Fibroblast of pulmonary artery (primary cell): Measurements from ENCODE around the gene CCDC192.
"Not testable (repeated sequence)": the region's sequence is repeated elsewhere in the genome, so short reads cannot be mapped to it uniquely, and the experiment has no call there.

ENCODE experiments used
- DNase-seq: peaks from one replicate; pipeline ENCODE4 v3.0.0-alpha.2; 2010; ENCODE audit warnings: low read depth
- H3K4me3 ChIP-seq: replicated peaks from 2 replicates; pipeline ENCODE4 v1.5.1; 2011; ENCODE audit warnings: low read depth, mild to moderate bottlenecking, control low read depth, low read length, moderate library complexity
- CTCF ChIP-seq: IDR thresholded peaks from 2 replicates; pipeline ENCODE4 v1.5.1; 2011; ENCODE audit warnings: mild to moderate bottlenecking, control low read depth, low read length, inconsistent platforms; ENCODE audit errors: missing control alignments

Gene CCDC192

GRCh38 chr5:127839072-127839471 lies 135.9 kb downstream of the CCDC192 start:
- DNase-seq = no peak
- no peak for TF ChIP-seq CTCF
- no peak overlapping the region for H3K4me3 ChIP-seq

GRCh38 chr5:127839496-127840197 lies 136.5 kb downstream of the CCDC192 start:
- H3K4me3 ChIP-seq = no peak overlapping the region
- no peak for TF ChIP-seq CTCF
- peak; percentile 55 for DNase-seq

GRCh38 chr5:127840198-127840524 lies 137.0 kb downstream of the CCDC192 start:
- TF ChIP-seq CTCF = no peak
- H3K4me3 ChIP-seq = no peak overlapping the region
- peak; percentile 43 for DNase-seq

- DNase-seq = no peak
- no peak overlapping the region for H3K4me3 ChIP-seq
These were observed 137.6 kb downstream of the CCDC192 start for GRCh38 chr5:127840809-127841208.

GRCh38 chr5:127844581-127845021 lies 141.4 kb downstream of the CCDC192 start:
- no peak overlapping the region for H3K4me3 ChIP-seq
- no peak for DNase-seq
- TF ChIP-seq CTCF = no peak

More at GRCh38 chr5:127840809-127841208, 137.6 kb downstream of the CCDC192 start:
- TF ChIP-seq CTCF = no peak

- no peak for DNase-seq
- no peak overlapping the region for H3K4me3 ChIP-seq
- no peak for TF ChIP-seq CTCF
These were observed 143.7 kb downstream of the CCDC192 start for GRCh38 chr5:127846884-127847283.

GRCh38 chr5:127847641-127848040 lies 144.4 kb downstream of the CCDC192 start:
- not testable (repeated sequence) for H3K4me3 ChIP-seq, DNase-seq
